ENCODE data around the gene SPIC. TPM values are rescaled to one million over a fixed set of nuclear protein-coding genes. Genes with fewer than 3 reads are reported as not detected.
A peak's percentile ranks its signal among the peaks of the same experiment; 100 is the strongest.

The SPIC gene
- total RNA-seq, 2 donors from 2014 or later: 0.39 TPM; not detected in 1

DNA sequence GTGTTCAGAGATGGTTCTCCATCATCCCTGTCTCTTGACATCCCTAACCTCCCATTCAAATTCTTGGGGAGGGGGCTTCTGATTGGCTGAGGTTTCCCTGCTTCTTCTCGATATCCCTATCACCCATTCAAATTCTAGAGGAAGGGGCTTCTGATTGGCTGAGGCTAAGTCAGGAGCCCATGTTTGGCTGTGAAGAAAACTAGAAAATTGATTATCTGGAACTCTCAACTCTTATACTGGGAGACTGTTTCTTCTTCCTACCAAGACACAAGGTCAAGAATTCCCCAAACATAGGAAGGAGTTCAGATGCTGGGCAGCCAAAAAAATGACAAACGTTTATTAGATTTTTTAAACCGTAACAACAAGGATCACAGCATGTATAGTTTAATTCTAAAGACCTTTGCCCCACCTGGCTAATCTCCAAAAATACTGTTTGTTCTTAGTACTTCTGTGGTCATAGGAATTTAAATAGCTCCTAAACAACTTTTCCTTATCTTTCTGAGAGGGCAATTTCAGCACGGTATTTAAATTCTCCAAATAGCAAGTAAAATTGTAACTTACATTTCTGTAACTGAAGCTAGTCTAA lies 26.4 kb downstream of the SPIC start:
- no peak for DNase-seq
- ATAC-seq: peak; percentile 92
- intact Hi-C loops (cut with DNase I, micrococcal nuclease): no loop called here

DNA sequence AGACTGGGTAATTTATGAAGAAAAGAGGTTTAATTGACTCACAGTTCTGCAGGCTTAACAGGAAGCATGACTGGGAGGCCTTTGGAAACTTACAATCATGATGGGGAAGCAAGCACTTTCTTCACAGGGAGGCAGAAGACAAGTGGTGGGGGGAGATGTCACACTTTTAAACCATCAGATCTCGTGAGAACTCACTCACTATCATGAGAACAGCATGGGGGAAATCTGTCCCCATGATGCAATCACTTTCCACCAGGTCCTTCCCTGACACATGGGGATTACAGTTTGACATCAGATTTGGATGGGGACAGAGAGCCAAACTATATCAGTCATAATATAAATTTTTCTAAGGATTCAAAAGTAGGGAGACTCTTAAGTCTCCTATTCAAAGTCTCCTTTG lies 46.0 kb downstream of the SPIC start:
- intact Hi-C loops (cut with DNase I, micrococcal nuclease): no loop called here
- no peak for ATAC-seq
- DNase-seq: no peak

DNA sequence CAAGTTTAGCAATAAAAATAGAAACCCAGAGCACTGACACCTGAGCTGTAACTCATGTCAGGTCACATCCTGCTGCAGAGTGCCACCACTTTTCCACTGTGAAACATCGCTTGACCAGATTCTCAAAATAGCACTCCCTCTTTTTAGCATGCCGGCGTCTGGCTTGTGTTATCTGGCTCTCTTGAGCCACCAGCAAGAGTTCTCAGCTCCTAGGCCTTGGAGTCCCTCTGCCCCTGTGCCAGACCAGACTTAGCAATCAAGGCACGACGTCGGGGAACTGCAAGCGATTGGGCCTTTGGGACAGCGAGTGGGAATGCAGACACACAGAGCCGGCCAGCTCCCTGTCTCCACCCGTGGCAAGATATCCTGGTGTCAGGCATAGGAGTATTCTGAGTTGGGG lies 52.5 kb downstream of the SPIC start:
- DNase-seq: no peak
- no peak for ATAC-seq
- intact Hi-C loops (cut with DNase I, micrococcal nuclease): no loop called here

DNA sequence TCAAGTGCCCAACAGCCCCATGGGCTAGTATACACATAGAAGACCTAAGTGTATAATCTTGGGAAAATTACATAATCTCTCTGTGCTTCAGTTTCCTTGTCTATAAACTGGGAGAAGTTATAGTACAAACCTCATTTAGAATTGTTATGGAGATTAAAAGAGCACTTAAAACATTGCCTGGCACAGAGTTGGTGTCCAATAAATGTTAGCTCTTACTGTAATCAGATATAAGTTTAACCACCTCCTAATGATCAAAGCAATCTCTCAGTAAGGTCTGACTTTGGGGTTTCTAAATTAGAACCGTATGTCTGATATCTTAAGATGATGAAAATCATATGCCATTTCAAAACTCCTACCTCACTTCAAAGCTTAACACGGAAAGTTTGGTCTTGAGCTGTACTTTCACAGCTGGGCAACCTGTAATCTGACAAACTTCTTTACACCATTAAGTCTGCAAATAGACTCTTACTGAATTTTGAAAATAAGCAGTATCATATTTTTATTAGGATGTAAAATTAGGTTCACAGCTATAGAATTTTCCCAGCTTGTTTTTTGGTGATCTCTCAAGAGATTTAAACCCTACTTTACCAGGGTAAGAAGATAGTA lies 61.0 kb downstream of the SPIC start:
- DNase-seq (no peak), ATAC-seq (peak; percentile 84)
- intact Hi-C loops (cut with DNase I, micrococcal nuclease): no loop called here

Other genes starting within 250 kb of the SPIC start
- gene UTP20, start 195.2 kb upstream of the SPIC start, total RNA-seq: 1 to 10 TPM; 7.0 to 8.5 TPM
- gene ARL1, start 67.6 kb upstream of the SPIC start, total RNA-seq: 10 to 100 TPM; 72.0 to 94.3 TPM
- gene MYBPC1, start 119.6 kb downstream of the SPIC start, total RNA-seq: 10 to 100 TPM; 17.3 to 24.8 TPM
- gene CHPT1, start 222.3 kb downstream of the SPIC start, total RNA-seq: 100 to 1,000 TPM in 1 of 2 donors, 10 to 100 TPM in 1; 92.5 to 104 TPM